Aorta (tissue), 5 donors: ENCODE data around the gene RABAC1. TPM values are rescaled to one million over a fixed set of nuclear protein-coding genes. Genes with fewer than 3 reads are reported as not detected.
"Not testable (repeated sequence)": the region's sequence is repeated elsewhere in the genome, so short reads cannot be mapped to it uniquely, and the experiment has no call there.

Source experiments
- ATAC-seq: fragments of 200-7000 bp; cut with Tn5 transposase; one replicate; pipeline ENCODE4 v1.9.1; 2022; ENCODE audit warnings: moderate library complexity; ENCODE audit not compliant: low FRiP score
- DNase-seq, 2 donors: peaks; one replicate each; pipeline ENCODE4 v3.0.0-alpha.2; 2020
- H3K27ac ChIP-seq, 2 donors: one replicate each; pipeline ENCODE4 v1.5.1; 2013; ENCODE audit warnings: low read length in 2 of 2, mild to moderate bottlenecking in 2 of 2, moderate library complexity in 2 of 2, control low read depth in 1 of 2, inconsistent platforms in 1 of 2, low read depth in 1 of 2
- H3K27me3 ChIP-seq, 2 donors: one replicate each; pipeline ENCODE4 v1.6.1; 2013; ENCODE audit warnings: control low read depth in 1 of 2, low read length in 1 of 2, mild to moderate bottlenecking in 1 of 2, moderate library complexity in 1 of 2; ENCODE audit not compliant: insufficient read depth in 2 of 2, control insufficient read depth in 1 of 2
- H3K36me3 ChIP-seq, 2 donors: one replicate each; pipeline ENCODE4 v1.6.1; 2013; ENCODE audit warnings: control low read depth in 1 of 2, low read length in 1 of 2, mild to moderate bottlenecking in 1 of 2; ENCODE audit not compliant: insufficient read depth in 2 of 2, control insufficient read depth in 1 of 2
- H3K4me1 ChIP-seq, 2 donors: one replicate each; pipeline ENCODE4 v1.6.1; 2013; ENCODE audit warnings: low read length in 2 of 2, control low read depth in 1 of 2, mild to moderate bottlenecking in 1 of 2, moderate library complexity in 1 of 2; ENCODE audit not compliant: insufficient read depth in 2 of 2, control insufficient read depth in 1 of 2
- H3K4me3 ChIP-seq, 2 donors: one replicate each; pipeline ENCODE4 v1.5.1; 2013; ENCODE audit warnings: low read length in 2 of 2, control low read depth in 1 of 2, mild to moderate bottlenecking in 1 of 2
- H3K9me3 ChIP-seq: one replicate; pipeline ENCODE4 v1.6.1; 2013; ENCODE audit warnings: mild to moderate bottlenecking, low read length; ENCODE audit not compliant: control insufficient read depth
- WGBS, 2 donors: extraction: QIAGEN DNeasy Blood & Tissue Kit; methylation state at CpG; one replicate each; pipeline ENCODE4 v1.1.7; 2013; 5-methylcytosine and 5-hydroxymethylcytosine counted together
- intact Hi-C, 2 donors: fragments of 100-400 bp; cut with DNase I; formaldehyde crosslinking; loops; one replicate each; pipeline versions ENCODE4 v1.14.2 to v1.15.0; 2022
- polyA plus RNA-seq, 2 donors: library from polyadenylated mRNA; stranded (reverse); fragments of 200-250 nt; gene quantifications; one replicate each; pipeline ENCODE4 v1.2.3, GENCODE V29; 2013
- total RNA-seq, 2 donors: library from RNA; stranded (reverse); fragmentation: NEBNext Ultra II Directional; extraction: Animal tissue kit (Norgen Biotek cat#: 25700); gene quantifications; one replicate each; pipeline ENCODE4 v1.2.1, GENCODE V29; 2021
- donor health status: healthy with polysubstance abuse.
- donor health status: Bipolar disorder and iron deficiency.
- donor health status: DM: no; HTN: no; CAD: no.
- donor health status: DM: no; HTN: no; CAD: no.
- donor health status: DM: yes; HTN: yes; CAD: no.

Gene RABAC1
- total and polyA plus RNA-seq, 4 donors: 175 to 376 (median 210) TPM

GRCh38 chr19:41917676-41918075 lies 41.4 kb downstream of the RABAC1 start:
- Histone ChIP-seq H3K4me1 (no peaks in the 10 kb centered on the region), H3K9me3 (no peaks in the 10 kb centered on the region), H3K27ac (no peak overlapping the region), H3K4me3 (no peak overlapping the region), H3K36me3 (no peaks in the 10 kb centered on the region), H3K27me3 (peaks cover 0 to 2% of the 10 kb centered on the region in 2 donors)
- no peak for DNase-seq
- ATAC-seq: peak; percentile 12
- intact Hi-C loops: no loop called here
- 53 to 54% methylated on average over 12 of the region's 12 CpGs for WGBS, 2 donors

GRCh38 chr19:41915776-41916414 lies 43.2 kb downstream of the RABAC1 start:
- Histone ChIP-seq H3K36me3 (no peaks in the 10 kb centered on the region), H3K9me3 (no peaks in the 10 kb centered on the region), H3K4me1 (no peaks in the 10 kb centered on the region), H3K4me3 (no peak overlapping the region), H3K27me3 (peaks cover 0 to 3% of the 10 kb centered on the region in 2 donors), H3K27ac (no peak overlapping the region)
- no peak for ATAC-seq
- 15 to 19% methylated on average over 22 to 27 of the region's 27 CpGs for WGBS, 2 donors
- intact Hi-C loops: no loop called here
- DNase-seq: no peak

- intact Hi-C loops: no loop called here
- Histone ChIP-seq H3K27ac (no peak overlapping the region), H3K27me3 (peaks cover 0 to 3% of the 10 kb centered on the region in 2 donors), H3K4me1 (no peaks in the 10 kb centered on the region), H3K36me3 (no peaks in the 10 kb centered on the region), H3K4me3 (no peak overlapping the region), H3K9me3 (no peaks in the 10 kb centered on the region)
- WGBS, 2 donors: 4% methylated on average over 37 to 38 of the region's 38 CpGs
- DNase-seq (no peak), ATAC-seq (no peak)
Measured at GRCh38 chr19:41915021-41915775, 43.9 kb downstream of the RABAC1 start.

- H3K27me3 ChIP-seq, H3K4me1 ChIP-seq, H3K27ac ChIP-seq, intact Hi-C loops, H3K36me3 ChIP-seq, ATAC-seq, H3K9me3 ChIP-seq, H3K4me3 ChIP-seq, DNase-seq: not testable (repeated sequence)
- 12% methylated on average over 5 of the region's 5 CpGs for WGBS, 2 donors
Measured at GRCh38 chr19:41914424-41914834, 44.7 kb downstream of the RABAC1 start.

- intact Hi-C loops: no loop called here
- 6 to 7% methylated on average over 21 of the region's 21 CpGs for WGBS, 2 donors
- Histone ChIP-seq H3K36me3 (no peaks in the 10 kb centered on the region), H3K27ac (no peak overlapping the region), H3K9me3 (no peaks in the 10 kb centered on the region), H3K27me3 (peaks cover 0 to 3% of the 10 kb centered on the region in 2 donors), H3K4me3 (no peak overlapping the region), H3K4me1 (no peaks in the 10 kb centered on the region)
- DNase-seq (no peak), ATAC-seq (no peak)
Measured at GRCh38 chr19:41913538-41914423, 45.3 kb downstream of the RABAC1 start.

- intact Hi-C loops: no loop called here
- no peak overlapping the region for H3K27ac ChIP-seq
- no peak overlapping the region for H3K4me3 ChIP-seq
- no peaks in the 10 kb centered on the region for H3K36me3 ChIP-seq
- no peaks in the 10 kb centered on the region for H3K4me1 ChIP-seq
- 1 to 2% methylated on average over 32 to 51 of the region's 51 CpGs for WGBS, 2 donors
- peaks cover 0 to 3% of the 10 kb centered on the region in 2 donors for H3K27me3 ChIP-seq
- no peak for ATAC-seq
- no peaks in the 10 kb centered on the region for H3K9me3 ChIP-seq
- DNase-seq: no peak
Measured at GRCh38 chr19:41912899-41913537, 46.1 kb downstream of the RABAC1 start.

GRCh38 chr19:41911889-41912731 lies 47.0 kb downstream of the RABAC1 start:
- H3K9me3 ChIP-seq: no peaks in the 10 kb centered on the region
- ATAC-seq: no peak
- WGBS, 2 donors: 6% methylated on average over 29 of the region's 29 CpGs
- no peaks in the 10 kb centered on the region for H3K4me1 ChIP-seq
- no peak overlapping the region for H3K27ac ChIP-seq
- peaks cover 0 to 3% of the 10 kb centered on the region in 2 donors for H3K27me3 ChIP-seq
- no peaks in the 10 kb centered on the region for H3K36me3 ChIP-seq
- H3K4me3 ChIP-seq: no peak overlapping the region
- no peak for DNase-seq
- intact Hi-C loops: no loop called here
